Astrocyte of the cerebellum (primary cell): ENCODE data around the gene NUMA1.

Experiments used
- DNase-seq: peaks from one replicate; pipeline ENCODE4 v3.0.0-alpha.2; 2011; ENCODE audit warnings: low read depth
- H3K4me3 ChIP-seq: 2 replicates; pipeline ENCODE4 v1.5.1; 2011; ENCODE audit warnings: mild to moderate bottlenecking, low read depth, low read length, moderate library complexity
- CTCF ChIP-seq: IDR thresholded peaks from 2 replicates; pipeline ENCODE4 v1.5.1; 2012; ENCODE audit warnings: low read length, low read depth, moderate library complexity, mild to moderate bottlenecking; ENCODE audit errors: missing control alignments
- in situ Hi-C: cut with HindIII; loops from 2 replicates; pipeline ENCODE4 v1.10.0; 2017; ENCODE audit warnings: low sequenced_read_pairs

NUMA1 gene

DNA sequence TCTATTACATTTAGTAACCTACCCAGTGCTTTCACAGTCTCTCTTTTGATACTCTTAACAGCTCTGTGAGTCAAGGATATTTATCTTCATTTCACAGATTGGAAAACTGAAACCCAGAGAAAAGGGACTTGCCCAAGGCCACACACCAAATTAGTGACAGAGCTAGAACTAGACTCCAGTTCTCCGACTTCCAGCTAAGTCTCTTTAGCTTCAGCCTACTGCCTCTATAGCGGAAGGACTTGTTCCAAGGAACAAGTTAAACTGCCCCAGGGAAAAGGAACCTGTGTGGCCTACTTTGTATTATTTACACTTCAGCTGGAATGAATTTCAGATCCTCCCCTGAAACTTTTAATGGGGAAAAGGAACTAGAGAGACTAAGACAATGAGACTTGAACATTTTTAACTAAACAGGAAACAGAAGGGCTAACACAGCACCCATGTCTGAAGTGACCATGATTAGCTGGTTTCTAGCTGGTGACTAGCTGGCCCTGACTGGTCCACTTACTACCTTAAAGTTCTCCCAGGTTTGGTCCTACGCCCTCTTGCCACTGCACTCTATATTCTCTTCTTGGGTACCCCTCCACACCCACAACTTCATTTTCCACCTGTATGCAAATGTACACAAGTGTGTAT is 1.6 kb upstream of the NUMA1 start:
- no peak for DNase-seq
- TF ChIP-seq CTCF = no peak
- H3K4me3 ChIP-seq = no peak overlapping the region
- in situ Hi-C loops = no loop called here

- no peak for DNase-seq
- no peak for TF ChIP-seq CTCF
- H3K4me3 ChIP-seq = peak overlapping the region; percentile 74
- in situ Hi-C loops = no loop called here
Measured at GRCh38 chr11:72081184-72081644, 872 bp upstream of the NUMA1 start.

GRCh38 chr11:72079819-72080325 is 470 bp downstream of the NUMA1 start:
- TF ChIP-seq CTCF = no peak
- peak overlapping the region; percentile 74 for H3K4me3 ChIP-seq
- in situ Hi-C loops = no loop called here
- no peak for DNase-seq

- peak overlapping the region; percentile 74 for H3K4me3 ChIP-seq
- DNase-seq = no peak
- in situ Hi-C loops = no loop called here
- TF ChIP-seq CTCF = no peak
Measured at GRCh38 chr11:72078477-72078876, 1.9 kb downstream of the NUMA1 start.

DNA sequence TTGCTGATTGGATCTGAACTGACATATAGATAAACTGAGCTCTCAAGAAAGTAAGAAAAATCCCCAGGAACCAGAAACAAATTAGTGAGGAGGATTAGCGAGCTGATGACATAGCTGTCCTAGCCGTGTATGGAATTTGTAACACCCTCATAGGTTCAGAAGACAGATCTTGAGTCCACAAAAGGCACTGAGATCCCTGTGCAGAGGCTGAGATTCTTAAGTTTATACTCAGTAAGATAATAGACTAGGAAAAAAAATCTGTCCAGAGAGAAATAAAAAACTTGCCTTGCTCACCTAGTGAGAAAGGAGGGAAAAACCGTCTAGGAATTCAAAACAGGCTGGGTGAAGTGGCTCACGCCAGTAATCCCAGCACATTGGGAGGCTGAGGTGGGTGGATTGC is 4.6 kb downstream of the NUMA1 start:
- H3K4me3 ChIP-seq = no peak overlapping the region
- no peak for TF ChIP-seq CTCF
- in situ Hi-C loops = no loop called here
- no peak for DNase-seq

DNA sequence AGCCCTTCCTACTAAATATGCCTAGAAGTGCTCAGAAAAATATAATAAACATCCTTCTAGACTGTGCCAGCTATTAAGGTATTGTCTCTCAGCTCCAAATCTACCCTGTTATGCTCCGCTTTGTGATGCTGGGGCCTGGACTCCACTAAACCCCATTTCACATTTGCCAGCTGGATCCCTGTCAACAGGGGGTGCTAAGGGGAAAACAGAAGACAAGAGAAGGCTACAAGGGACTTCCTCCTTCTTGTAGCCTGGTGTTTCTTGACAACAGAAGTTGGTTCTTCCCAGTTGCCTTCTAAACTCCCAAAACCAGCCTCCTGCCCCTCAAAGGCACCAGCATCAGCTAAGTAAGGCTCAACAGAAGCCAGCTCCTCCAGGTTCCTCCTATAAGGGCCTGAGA is 5.2 kb downstream of the NUMA1 start:
- DNase-seq = no peak
- no peak overlapping the region for H3K4me3 ChIP-seq
- in situ Hi-C loops = no loop called here
- peak; percentile 7 for TF ChIP-seq CTCF

GRCh38 chr11:72072348-72072747 is 8.0 kb downstream of the NUMA1 start:
- peak; percentile 41 for DNase-seq
- no peak overlapping the region for H3K4me3 ChIP-seq
- TF ChIP-seq CTCF = no peak
- in situ Hi-C loops = no loop called here
